Thyroid gland (tissue), 4 donors: ENCODE measurements around the gene NR3C1. TPM values are rescaled to one million over a fixed set of nuclear protein-coding genes. Genes with fewer than 3 reads are reported as not detected.
A peak's percentile ranks its signal among the peaks of the same experiment; 100 is the strongest.

Experiments
- DNase-seq, 2 donors: peaks; one replicate each; pipeline ENCODE4 v3.0.0-alpha.2; 2019
- H3K27ac ChIP-seq, 3 donors: fragments of 200-600 bp; sonication (generic); 1 replicate in 2 of 3; 2 replicates in 1 of 3; pipeline ENCODE4 v1.5.1; 2016 to 2019; ENCODE audit warnings: mild to moderate bottlenecking in 1 of 3, moderate library complexity in 1 of 3
- H3K27me3 ChIP-seq: fragments of 200-600 bp; sonication (generic); one replicate; pipeline ENCODE4 v1.5.1; 2019
- H3K36me3 ChIP-seq, 2 donors: fragments of 200-600 bp; sonication (generic); one replicate each; pipeline ENCODE4 v1.5.1; 2016 to 2019
- H3K4me1 ChIP-seq, 2 donors: fragments of 200-600 bp; sonication (generic); one replicate each; pipeline ENCODE4 v1.5.1; 2017 to 2019
- H3K4me3 ChIP-seq, 3 donors: fragments of 200-600 bp; sonication (generic); replicated peaks in 1 of 3; 1 replicate in 2 of 3; 2 replicates in 1 of 3; pipeline ENCODE4 v1.5.1; 2016; ENCODE audit warnings: mild to moderate bottlenecking in 1 of 3
- H3K9me3 ChIP-seq: fragments of 200-600 bp; sonication (generic); one replicate; pipeline ENCODE4 v1.5.1; 2017
- POLR2A ChIP-seq, 2 donors: fragments of 450-650 bp; IDR thresholded peaks; one replicate each; pipeline ENCODE4 v1.6.1; 2017; ENCODE audit warnings: antibody characterized with exemption in 2 of 2, mild to moderate bottlenecking in 2 of 2, moderate library complexity in 1 of 2
- WGBS, 2 donors: methylation state at CpG; one replicate each; pipeline ENCODE4 v1.1.5; 2017; 5-methylcytosine and 5-hydroxymethylcytosine counted together
- intact Hi-C: fragments of 100-400 bp; cut with DNase I; formaldehyde crosslinking; loops from one replicate; pipeline ENCODE4 v1.15.1; 2023
- total RNA-seq, 4 donors: library from RNA; depleted of rRNA; stranded (reverse); fragments of >200 nt; gene quantifications; one replicate each; pipeline ENCODE4 v1.2.3, GENCODE V29; 2016
- TF ChIP-seq, protein P1 (sequence below), 6 experiments: fragments of 200-600 bp in 3 of 6; fragments of 450-650 bp in 3 of 6; sonication (generic) in 3 of 6; IDR thresholded peaks; one replicate each; pipeline ENCODE4 v1.5.1; 2016 to 2019; ENCODE audit warnings: antibody characterized with exemption in 6 of 6, mild to moderate bottlenecking in 2 of 6, inconsistent platforms in 1 of 6, moderate library complexity in 1 of 6

NR3C1 gene
- total RNA-seq, 4 donors from 2014 or later = 59.4 to 67.7 (median 65.3) TPM

DNA sequence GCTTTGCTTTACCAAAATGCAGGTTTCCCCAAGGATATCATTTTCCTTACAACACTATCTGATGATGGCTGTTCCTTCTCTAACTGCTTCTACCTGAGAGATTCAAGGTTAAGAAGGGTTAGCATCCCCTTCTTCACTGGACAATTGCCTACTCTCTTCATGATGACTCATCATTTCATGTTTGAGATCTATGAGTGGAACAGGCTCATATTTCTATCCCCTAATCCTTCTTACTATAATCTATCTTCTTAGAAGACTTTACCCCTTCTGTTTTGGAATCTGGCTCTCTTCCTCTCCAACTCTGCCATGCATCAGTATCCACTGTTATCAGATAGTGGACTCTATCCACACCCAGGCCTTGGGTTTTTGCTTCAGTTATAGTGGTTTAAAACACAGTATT, 54.3 kb downstream of the NR3C1 start:
- Histone ChIP-seq H3K27me3 (no peaks in the 10 kb centered on the region), H3K36me3 (no peaks in the 10 kb centered on the region), H3K4me3 (no peak overlapping the region), H3K9me3 (no peaks in the 10 kb centered on the region), H3K27ac (no peak overlapping the region), H3K4me1 (peaks cover 10 to 35% of the 10 kb centered on the region in 2 donors)
- TF ChIP-seq POLR2A (IDR thresholded peaks at IDR 0.05) = no peak
- TF ChIP-seq, protein P1, sequence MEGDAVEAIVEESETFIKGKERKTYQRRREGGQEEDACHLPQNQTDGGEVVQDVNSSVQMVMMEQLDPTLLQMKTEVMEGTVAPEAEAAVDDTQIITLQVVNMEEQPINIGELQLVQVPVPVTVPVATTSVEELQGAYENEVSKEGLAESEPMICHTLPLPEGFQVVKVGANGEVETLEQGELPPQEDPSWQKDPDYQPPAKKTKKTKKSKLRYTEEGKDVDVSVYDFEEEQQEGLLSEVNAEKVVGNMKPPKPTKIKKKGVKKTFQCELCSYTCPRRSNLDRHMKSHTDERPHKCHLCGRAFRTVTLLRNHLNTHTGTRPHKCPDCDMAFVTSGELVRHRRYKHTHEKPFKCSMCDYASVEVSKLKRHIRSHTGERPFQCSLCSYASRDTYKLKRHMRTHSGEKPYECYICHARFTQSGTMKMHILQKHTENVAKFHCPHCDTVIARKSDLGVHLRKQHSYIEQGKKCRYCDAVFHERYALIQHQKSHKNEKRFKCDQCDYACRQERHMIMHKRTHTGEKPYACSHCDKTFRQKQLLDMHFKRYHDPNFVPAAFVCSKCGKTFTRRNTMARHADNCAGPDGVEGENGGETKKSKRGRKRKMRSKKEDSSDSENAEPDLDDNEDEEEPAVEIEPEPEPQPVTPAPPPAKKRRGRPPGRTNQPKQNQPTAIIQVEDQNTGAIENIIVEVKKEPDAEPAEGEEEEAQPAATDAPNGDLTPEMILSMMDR (IDR thresholded peaks at IDR 0.05) = no peak
- DNase-seq = no peak
- intact Hi-C loops = no loop called here

- DNase-seq = no peak
- WGBS, 2 donors = 65 to 69% methylated on average over 3 of the region's 3 CpGs
- Histone ChIP-seq H3K4me1 (peaks cover 10 to 31% of the 10 kb centered on the region in 2 donors), H3K27ac (peak overlapping the region in 1 of 3 donors; percentile 19), H3K36me3 (no peaks in the 10 kb centered on the region), H3K27me3 (no peaks in the 10 kb centered on the region), H3K9me3 (no peaks in the 10 kb centered on the region), H3K4me3 (no peak overlapping the region)
- intact Hi-C loops = no loop called here
- TF ChIP-seq POLR2A (IDR thresholded peaks at IDR 0.05) = no peak
- TF ChIP-seq, protein P1 (IDR thresholded peaks at IDR 0.05) = no peak
Observed at GRCh38 chr5:143347698-143348344, 55.7 kb downstream of the NR3C1 start.

DNA sequence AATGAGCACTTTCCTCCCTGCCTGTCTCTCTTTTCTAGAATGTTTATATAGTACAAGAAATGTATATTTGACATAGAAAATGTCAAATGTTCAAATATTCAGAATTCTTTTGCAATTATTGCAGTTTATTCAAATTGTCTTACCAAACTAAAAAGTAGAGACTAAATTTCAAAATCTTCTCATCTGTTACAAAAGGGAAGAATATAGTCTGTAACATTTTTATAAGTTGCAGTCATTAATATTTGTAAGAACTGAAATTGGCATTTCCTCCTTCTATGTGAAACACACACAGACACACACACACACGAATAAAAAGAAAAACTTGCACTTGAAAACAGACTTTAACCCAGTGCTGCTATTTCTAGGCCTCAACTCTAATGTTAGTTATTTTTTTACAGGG, 56.4 kb downstream of the NR3C1 start:
- intact Hi-C loops = no loop called here
- H3K27ac ChIP-seq = peak overlapping the region in 1 of 3 donors; percentile 4
- H3K4me1 ChIP-seq = peaks cover 10 to 33% of the 10 kb centered on the region in 2 donors
- no peak for TF ChIP-seq POLR2A (IDR thresholded peaks at IDR 0.05)
- TF ChIP-seq, protein P1 (IDR thresholded peaks at IDR 0.05) = no peak
- DNase-seq = no peak
- WGBS, 2 donors = 30 to 48% methylated on average over 1 of the region's 1 CpG
- H3K36me3 ChIP-seq = no peaks in the 10 kb centered on the region
- no peaks in the 10 kb centered on the region for H3K9me3 ChIP-seq
- H3K4me3 ChIP-seq = no peak overlapping the region
- no peaks in the 10 kb centered on the region for H3K27me3 ChIP-seq

DNA sequence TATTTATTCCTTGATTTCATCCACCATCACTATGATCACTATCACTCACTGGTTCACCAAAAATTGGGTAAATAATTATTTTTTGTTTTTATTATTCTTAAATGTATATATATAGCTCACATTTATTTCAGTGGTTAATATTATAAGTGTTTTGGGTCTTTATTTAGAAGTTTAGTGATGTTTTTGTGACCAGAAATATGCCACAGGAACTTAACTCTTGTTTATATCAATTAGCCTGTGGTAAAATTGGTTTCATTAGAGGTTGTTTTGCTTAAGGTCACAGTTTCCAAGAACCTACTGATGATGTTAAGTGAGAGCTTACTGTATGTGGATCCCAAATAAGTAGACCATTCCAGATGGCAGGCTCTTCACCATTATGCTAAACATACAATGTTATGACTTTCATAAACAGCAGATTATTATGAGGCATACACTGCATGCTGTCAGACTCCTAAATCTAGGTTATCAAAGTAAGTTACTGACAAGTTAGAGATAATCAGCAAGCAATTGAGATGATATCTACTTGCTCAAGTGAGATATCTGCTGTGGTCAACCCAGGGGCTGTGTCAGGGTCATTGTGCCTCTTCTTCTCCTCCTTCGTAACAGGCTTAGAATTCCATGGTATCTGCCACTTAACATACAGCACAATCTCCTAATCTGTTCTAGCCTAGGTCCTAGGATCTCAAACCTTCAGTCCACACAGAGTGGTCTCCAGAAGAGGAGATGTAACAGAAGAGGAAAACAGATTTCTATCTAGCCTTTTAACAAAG, 57.6 kb downstream of the NR3C1 start:
- TF ChIP-seq, protein P1 (IDR thresholded peaks at IDR 0.05) = no peak
- TF ChIP-seq POLR2A (IDR thresholded peaks at IDR 0.05) = no peak
- H3K4me3 ChIP-seq = no peak overlapping the region
- H3K4me1 ChIP-seq = peaks cover 16 to 39% of the 10 kb centered on the region in 2 donors
- intact Hi-C loops = no loop called here
- no peaks in the 10 kb centered on the region for H3K27me3 ChIP-seq
- H3K36me3 ChIP-seq = no peaks in the 10 kb centered on the region
- no peak for DNase-seq
- H3K27ac ChIP-seq = no peak overlapping the region
- no peaks in the 10 kb centered on the region for H3K9me3 ChIP-seq
- 93 to 96% methylated on average over 1 of the region's 1 CpG for WGBS, 2 donors

DNA sequence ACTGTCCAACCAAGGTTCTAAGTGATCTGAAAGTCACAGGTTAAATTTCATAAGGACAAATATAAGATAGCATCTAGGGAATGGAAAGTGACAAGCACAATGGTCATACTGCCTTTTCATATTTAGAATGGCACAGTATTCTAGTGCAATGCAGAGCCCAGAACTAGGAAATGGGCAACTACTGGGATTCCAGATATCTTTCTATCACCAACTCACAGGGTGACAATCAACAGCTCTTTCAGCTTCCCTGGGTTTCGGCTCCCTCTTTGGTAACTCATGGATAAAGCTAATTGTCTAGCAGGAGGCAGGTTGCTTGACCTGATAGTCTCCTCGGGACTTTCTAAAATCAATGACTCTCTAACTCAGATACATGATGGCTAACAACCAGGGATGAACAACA, 60.4 kb downstream of the NR3C1 start:
- intact Hi-C loops = no loop called here
- no peak overlapping the region for H3K4me3 ChIP-seq
- DNase-seq = no peak
- H3K36me3 ChIP-seq = no peaks in the 10 kb centered on the region
- H3K9me3 ChIP-seq = no peaks in the 10 kb centered on the region
- H3K27ac ChIP-seq = no peak overlapping the region
- TF ChIP-seq, protein P1 (IDR thresholded peaks at IDR 0.05) = no peak
- no peak for TF ChIP-seq POLR2A (IDR thresholded peaks at IDR 0.05)
- H3K4me1 ChIP-seq = peaks cover 13 to 28% of the 10 kb centered on the region in 2 donors
- no peaks in the 10 kb centered on the region for H3K27me3 ChIP-seq
- 65 to 100% methylated on average over 2 of the region's 2 CpGs for WGBS, 2 donors
